Stimulated activated CD4-positive, alpha-beta T cell treated with anti-CD3 and anti-CD28 coated beads, Interleukin-4, amount 100 ng/mL, for 24 hours (primary cell): Measurements from ENCODE around the gene KANK2.
"Not testable (repeated sequence)": the region's sequence is repeated elsewhere in the genome, so short reads cannot be mapped to it uniquely, and the experiment has no call there.

Experiments used
- DNase-seq: peaks from one replicate; pipeline ENCODE4 v3.0.0-alpha.2; 2020

KANK2 gene

DNA sequence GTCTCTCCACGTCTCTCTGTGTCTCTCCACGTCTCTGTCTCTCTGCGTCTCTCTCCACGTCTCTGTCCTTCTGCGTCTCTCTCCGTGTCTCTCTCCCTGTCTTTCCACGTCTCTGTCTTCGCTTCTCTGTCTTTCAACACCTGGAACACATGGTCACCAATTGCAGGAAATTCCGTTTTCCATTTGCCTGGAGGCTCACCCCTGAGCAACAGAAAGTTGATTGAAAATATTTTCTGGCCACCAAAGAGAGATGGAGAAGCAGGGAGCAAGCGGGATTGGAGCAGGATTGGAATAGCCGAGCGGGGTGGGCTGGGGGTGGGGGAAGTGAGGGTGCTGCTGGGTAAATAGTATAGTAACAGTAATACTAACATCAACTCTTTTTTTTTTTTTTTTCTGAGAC lies 1.7 kb downstream of the KANK2 start:
- no peak for DNase-seq

DNA sequence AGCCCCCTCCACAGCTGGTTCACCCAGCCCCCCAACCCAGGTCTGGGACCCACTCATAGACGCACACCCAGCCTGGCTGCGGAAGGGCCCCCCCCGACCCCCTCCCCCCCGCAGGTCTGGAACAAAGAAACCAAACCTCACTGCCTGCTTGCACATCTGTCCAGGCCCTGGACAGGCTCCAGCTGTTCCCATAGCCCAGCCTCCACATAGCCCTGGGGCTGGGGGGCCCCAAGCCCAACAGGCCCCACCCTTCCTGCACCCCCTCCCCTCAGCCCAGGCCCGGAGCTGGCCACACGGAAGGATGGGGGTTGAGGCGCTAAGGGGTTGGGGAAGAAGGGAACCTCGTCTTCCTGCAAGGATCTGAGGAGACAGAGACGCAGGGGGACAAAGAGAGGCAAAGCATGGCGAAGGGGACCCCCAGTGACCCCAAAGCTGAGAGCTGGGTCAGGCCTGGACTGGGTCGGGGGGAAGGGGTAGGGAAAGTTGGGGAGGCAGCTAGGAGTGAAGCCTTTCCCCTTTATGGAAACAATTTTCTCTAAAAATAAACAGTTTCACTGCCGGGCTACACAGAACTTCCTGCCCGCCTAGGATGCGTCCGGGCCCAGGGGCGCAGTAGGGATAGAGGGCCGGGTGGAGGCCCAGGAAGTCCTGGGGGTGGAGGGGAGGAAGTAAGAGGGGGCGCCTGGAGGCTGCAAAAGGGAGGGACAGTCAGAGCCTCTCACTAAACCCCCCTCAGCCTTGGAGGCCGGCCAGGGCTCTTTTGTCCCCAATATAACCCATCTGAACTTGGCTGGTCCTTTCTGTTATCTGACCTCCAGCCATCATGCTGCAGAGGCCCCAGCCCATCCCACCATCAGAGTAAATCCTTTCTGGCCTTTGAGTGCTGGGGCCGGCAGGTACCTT lies 2.4 kb downstream of the KANK2 start:
- DNase-seq, result no peak

DNA sequence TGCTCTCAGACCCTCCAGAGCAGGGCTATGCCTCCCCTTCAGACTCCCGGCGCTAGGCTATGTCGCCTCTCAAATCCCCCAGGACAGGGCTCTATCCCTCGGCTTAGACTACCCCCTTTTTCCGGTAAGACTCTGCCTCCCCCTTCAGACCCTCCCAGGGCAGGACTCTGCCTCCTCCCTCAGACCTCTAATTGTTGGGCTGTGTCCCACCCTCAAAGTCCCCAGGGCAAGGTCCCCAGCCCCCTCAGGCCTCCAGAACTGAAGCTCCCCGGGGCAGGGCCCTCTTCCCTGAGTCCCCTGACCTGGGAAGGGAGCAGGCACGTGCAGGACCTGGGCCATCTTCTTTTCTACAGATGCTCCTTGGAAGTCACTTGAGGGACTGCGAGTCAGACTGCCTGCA lies 3.2 kb downstream of the KANK2 start:
- DNase-seq, result no peak

DNA sequence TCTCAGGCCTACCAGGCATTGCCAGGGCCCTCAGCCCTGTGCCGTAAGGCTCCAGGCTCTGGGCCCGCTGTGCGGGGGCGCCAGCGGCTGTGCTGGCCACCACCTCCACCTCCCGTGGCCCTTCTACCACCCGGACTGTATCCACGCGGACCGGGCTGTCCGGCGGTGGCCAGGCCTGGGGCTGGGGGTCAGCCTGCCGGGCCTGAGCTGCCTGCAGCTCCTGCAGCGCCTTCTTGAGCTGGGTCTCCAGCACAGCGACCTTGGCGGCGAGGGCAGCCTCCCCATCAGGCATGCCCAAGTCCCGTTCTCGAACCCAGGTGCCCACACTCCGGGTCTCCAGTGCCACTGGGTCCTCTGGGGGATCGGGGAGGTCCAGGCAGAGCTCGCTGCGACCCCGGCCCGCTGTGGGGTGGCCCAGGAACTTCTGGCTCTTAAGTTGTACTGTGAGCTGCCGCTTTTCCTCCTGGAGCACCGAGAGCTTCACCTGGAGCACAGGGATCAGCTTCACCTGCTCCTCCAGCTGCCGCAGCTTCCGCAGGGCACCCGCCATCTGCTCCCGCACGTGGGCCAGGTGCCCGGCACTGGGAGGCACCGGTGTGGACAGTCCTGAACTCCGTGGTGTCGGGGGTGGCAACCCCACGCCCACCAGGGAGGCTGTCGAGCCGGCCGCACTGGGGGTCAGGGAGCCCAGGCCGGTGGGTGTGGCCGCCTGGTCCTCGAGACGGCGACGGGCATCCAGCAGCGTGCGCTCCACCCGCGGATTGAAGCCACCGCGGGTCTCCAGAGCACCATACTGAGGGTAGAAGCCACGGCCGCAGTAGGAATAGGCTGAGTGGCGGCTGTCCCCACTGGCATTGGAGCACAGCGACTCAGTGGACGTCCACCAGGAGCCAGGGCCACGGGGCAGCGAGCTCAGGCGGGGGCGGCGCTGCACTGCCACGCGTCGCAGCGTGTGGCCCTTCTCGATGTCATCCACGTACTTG lies 4.1 kb downstream of the KANK2 start:
- DNase-seq, result no peak

DNA sequence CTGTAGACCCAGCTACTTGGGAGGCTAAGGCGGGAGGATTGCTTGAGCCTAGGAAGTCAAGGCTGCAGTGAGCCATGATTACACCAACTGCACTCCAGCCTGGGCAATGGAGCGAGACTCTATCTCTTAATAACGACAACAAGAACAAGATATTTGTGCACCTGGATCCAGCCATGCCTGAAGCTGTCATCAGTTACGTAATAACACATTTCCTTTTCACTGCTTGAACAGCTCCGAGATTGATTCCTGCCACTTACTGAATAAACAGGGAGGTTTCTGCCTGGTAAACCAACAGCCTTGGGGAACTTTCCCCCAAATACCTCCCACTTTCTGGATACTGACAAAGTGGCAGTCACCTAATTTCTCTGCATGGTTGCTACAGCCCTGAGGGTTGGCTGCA lies 5.4 kb downstream of the KANK2 start:
- DNase-seq, result no peak

DNA sequence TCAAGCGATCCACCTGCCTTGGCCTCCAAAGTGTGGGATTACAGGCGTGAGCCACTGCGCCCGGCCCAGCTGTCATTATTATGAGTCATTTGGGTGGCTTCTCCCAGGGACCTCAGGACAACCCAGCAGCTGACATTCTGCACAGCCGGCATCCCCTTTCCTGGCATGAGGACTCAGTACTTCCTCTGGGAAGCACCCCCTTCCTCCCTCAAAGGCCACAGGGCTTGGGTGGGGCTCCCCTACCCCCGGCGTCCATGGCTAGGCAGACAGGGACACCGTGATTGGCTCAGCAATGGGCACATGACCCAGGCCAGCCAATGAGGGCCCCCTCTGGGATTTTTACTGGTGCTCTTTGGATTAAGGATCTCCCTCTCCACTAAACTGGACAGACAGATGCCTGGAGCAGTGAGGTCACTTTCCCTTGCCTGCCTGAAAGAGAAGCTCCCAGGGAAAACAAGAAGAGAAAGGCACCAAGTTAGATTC lies 6.0 kb downstream of the KANK2 start:
- DNase-seq, result no peak

DNA sequence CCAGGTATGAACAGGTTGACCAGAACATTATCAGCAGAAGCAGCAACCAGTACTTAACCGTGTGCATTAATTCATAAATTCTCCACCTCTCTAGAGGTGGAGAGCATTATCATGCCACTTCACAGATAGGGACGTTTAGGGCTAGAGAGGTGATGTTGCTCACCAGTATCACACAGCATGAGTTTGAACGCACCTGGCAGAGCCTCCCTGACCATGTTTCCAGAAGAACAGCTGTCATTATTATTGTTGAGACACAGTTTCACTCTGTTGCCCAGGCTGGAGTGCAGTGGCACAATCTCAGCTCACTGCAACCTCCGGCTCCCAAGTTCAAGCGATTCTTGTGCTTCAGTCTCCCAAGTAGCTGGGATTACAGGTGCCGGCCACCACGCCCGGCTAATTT lies 6.8 kb downstream of the KANK2 start:
- DNase-seq, result no peak

DNA sequence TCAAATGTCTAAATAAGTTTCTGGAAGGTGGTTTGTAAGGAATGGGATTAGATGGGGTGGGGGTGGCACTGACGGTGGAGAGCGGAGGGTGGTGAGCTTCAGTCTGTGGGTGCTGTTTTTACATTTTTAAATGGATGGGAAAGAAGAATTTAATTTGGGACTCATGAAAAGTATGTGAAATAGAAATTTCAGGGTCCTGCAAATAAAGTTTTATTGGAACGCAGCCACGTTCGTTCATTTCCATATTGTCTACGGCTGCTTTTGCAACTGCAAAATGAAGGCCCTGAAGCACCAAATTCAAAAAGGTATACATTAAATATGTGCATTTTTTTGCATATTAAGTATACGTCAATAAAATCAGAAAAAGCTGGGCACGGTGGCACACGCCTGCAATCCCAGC lies 9.9 kb downstream of the KANK2 start:
- DNase-seq, result no peak

DNA sequence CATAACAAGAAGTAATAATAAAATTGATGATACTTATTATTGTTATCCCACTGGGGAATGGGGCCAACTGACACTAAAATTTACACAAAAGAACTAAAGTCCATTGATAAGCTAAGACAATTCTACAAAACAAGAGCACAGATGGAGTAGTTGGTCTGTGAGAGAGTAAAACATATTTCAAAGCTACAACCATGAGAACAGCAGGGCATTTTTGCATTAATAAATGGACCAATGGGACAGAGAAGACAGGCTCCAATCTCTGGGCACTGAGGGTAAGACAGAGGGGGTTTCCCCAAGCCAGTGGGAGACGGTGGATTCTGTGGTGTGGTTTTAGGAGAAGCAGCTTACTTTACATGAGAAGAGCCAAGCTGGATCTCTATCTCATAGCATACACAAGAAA lies 14.4 kb downstream of the KANK2 start:
- DNase-seq, result no peak

DNA sequence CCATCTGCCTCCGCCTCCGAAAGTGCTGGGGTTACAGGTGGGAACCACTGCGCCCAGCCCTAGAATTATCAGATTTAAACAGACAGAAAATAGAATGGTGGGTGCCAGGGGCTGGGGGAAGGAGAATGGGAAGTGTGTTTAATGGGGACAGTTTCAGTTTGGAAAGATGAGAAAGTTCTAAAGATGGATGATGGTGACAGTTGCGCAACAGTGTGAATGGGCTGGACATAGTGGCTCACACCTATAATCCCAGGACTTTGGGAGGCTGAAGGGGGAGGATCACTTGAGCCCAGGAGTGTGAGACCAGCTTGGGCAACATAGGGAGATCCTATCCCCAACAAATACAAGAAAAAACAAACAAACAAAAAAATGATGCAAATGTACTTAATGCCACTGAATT lies 15.9 kb downstream of the KANK2 start:
- DNase-seq, result no peak

DNA sequence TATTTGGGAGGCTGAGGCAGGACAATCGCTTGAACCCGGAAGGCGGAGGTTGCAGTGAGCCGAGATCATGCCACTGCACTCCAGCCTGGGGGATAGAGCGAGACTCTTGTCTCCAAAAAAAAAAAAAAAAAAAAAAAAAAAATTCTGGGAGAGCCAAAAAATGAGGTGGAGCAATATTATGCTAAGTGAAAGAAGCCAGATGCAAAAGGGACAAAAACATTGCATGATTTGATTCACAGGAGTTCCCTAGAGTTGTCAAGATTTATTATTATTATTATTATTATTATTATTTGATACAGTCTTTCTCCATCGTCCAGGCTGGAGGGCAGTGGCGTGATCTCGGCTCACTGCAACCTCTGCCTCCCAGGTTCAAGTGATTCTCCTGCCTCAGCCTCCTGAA lies 16.4 kb downstream of the KANK2 start:
- not testable (repeated sequence) for DNase-seq

DNA sequence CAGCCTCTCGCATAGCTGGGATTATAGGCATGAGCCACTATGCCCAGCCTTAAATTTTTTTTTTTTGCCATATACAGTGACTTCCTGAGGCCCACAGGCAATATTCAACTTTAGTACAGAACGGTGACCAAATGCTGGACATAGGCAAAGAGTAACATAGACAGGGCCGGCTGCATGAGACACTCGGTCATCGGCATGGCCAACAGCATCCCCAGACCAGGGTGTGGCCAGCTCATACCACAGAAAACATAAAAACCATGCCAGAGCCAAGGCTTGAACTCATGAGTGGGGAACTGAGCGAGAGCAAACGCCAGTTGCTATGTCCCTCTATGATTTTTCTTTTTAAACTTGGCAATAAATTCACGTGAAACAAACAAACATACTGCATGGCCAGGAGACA lies 17.0 kb downstream of the KANK2 start:
- DNase-seq, result no peak

DNA sequence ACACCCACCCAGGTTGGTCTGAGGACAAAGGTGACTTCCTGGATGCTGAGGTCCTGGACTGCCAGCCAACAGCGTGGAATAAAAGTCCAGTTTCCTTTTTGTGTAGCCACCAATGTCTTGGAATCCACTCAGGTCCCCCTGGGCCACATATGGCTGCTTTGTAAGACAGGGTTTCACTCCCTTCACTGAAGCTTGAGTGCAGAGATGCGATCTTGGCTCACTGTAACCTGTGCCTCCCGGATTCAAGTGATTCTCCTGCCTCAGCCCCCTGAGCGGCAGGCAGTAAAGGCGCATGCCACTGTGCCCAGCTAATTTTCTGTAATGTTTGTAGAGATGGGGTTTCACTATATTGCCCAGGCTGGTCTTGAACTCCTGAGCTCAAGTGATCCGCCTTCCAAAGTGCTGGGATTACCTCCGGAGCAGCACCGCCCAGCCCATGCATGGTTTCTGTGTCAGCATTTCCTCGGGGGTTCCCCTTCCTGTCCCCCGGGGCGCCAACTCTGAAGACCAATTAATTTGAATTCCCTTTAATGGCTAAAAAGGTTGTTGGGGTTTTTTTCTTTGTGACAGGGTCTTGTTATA lies 17.5 kb downstream of the KANK2 start:
- no peak for DNase-seq

DNA sequence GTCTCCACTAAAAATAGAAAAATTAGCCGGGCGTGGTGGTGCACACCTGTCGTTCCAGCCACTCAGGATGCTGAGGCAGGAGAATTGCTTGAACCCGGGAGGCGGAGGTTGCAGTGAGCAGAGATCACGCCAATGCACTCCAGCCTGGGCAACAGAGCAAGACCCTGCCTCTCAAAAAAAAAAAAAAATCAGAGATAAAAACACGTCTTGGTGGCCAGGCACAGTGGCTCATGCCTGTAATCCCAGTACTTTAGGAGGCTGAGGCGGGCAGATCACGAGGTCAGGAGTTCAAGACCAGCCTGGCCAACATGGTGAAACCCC lies 18.2 kb downstream of the KANK2 start:
- DNase-seq, result not testable (repeated sequence)

DNA sequence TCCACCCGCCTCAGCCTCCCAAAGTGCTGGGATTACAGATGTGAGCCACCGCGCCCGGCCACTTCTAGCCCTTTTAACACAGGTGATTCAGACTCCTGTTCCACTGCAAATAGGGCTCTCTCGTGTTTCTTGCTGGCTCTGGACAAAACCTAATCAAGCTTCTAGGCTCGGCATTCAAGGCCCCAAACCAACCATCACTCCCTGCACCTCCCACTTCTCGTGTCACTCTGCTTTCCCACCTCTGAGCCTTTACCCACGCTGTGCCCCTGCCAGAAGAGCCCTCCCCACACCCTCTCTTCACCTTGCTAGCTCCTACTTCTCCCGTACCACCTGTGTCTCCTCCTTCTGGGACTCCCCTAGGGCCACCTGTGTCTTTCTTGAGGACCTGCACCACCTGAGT lies 19.8 kb downstream of the KANK2 start:
- no peak for DNase-seq

DNA sequence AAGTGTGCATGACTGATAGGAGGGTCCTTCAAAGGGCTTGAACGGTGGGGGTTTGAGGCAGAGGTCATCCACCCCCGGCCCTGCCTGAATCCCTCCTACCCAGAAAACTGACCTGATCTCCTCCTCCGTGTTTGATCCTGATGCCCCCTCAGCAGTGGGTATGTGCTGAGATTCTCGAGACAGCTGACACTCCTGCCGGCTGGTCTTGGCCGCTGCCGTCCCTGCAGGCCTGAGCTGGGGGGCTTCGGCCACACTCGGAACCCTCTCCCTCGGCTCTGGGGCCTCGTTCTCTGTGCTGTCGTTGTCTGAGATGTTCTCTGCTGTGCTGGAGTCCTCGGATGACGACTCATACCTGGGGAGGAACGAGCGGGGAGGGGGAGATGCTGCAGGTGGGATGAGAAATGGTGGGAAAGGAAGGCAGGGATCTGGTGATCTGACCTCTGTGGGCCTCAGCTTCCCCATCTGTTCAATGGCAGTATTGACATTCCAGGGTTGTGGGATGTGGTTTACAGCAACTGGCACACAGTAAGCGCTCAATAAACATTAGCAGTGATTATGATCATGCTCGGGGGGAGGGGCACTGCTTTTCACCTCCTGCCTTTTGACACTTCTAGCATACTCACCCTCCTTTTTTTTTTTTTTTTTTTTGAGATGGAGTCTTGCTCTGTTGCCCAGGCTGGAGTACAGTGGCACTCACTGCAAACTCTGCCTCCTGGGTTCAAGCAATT lies 20.7 kb downstream of the KANK2 start:
- no peak for DNase-seq

DNA sequence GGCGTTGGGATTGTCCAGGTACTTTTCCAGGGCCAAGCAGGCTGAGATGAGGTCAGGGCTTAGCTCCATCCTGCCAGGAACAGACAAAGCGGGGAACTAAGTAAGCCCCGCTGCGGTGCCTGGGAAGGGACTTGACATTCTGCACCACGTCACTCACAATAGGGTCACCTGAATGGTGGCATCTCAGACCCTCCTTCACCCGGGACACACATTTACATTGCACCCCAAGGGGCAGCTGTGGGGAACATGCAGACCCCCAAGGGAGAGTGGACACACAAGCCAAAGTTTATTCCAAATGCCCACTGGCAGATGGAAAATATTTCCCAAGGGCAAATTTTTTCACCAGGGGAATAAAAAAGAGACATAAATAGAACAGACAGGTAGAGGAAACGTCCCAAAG lies 21.4 kb downstream of the KANK2 start:
- DNase-seq, result no peak

DNA sequence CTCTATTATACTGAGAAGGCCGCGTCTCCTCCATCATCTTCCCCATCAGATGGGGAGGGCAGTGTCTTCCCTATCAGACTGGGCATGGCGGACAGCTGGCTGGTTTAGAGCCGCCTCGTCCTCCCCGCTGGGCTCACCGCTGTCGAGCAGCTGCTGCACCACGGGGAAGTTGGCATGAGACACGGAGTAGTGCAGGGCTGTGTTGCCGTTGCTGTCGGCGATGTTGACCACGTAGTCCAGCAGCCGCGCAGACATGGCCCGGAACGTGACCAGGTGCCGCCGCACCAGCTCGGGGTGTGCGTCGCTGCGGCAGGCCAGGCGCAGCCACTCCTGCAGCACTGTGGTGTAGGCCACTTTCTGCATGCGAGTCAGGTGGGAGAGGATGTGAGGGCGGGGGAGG lies 23.0 kb downstream of the KANK2 start:
- DNase-seq, result no peak

DNA sequence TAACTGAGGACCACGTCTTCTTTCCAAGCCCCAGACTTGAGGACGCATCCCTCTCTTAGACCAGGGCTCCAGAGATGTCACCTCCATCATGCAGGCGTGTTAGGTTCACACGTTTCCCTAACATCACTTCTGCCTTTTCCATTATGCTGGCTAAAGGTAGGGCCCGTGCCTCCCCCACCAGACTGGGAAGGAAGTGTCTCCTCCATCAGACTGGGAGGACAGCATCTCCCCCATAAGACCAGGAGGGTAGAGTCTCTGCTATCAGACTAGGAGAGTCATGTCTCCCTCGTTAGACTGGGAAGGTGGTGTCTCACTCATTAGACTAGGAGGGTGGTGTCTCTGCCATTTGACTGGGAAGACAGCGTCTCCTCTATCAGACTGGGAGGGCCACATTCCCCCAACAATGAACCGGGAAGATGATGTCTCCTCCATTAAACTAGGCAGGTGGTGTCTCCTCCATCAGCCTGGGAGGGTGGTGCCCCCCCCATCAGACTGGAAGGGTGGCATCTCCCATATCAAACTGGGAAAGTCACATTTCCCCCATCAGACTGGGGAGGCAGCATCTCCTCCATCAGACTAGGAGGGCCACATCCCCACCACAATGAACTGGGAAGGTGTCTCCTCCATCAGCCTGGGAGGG lies 23.7 kb downstream of the KANK2 start:
- DNase-seq, result no peak

DNA sequence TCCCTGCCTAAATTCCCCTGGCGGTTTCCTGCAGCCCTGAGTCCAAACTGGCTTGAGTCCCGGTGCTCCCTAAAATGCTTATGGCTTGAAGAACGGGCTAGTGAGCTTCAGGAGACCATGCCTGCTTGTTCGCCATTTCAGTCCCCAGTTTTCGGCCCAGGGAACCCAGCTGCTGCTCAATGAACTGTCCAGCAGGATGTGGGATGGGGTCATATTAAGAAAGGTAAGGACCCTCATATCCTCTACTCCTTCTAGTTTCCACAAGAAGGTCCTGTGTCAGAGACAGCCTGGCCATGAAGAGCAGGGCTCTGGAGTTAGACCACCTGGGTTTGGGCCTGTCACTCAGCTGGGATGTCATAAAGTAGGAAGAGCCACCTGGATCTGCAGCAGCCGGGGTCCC lies 24.8 kb downstream of the KANK2 start:
- DNase-seq, result no peak

DNA sequence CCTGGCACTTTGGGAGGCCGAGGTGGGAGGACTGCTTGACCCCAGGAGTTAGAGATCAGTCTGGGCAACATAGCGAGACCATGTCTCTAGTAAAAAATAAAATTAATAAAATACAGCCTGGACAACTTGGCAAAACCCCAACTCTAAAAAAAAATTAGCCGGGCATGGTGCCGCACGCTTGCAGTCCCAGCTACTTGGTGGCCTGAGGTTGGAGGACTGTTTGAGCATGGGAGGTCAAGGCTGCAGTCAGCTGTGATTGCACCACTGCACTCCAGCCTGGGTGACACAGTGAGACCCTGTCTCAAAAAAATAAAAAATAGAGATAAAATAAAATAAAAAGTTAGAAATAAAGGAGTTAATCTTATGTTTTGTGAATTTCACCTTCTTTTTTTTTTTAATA lies 26.2 kb downstream of the KANK2 start:
- DNase-seq, result no peak
